ENCODE data around the gene PKDCC.

PKDCC gene

DNA sequence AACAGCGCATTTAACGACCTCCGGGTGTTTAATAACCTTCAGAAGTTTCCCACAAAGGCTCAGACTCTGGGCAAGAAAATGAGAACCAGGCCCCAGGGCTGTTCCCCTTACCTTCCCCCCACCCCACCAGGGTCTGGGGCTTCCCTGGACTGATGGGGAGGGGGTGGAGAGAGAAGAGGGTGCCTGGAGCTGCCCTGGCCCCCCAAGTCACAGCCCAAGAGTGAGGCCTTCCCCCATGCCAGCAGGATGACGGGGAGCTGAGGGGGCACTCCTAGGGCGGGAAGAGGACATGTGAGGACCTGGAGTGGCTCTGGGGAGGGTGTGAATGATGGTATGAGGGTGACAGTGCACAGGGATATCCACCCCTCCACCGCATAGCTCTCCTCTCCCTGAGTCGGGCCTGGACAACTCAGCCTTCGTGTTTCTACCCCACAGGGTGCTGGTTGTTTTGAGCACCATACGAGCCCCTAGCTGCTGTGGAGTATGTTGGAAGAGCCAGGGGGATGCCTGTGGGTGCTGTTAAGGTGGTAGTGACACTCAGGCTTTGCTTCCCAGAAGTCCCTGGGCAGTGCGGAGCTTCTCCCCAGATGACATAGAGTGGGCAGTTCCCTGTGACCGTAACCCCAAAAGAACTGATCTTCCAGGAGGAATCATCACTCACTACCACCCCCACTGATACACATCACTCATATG is 3.9 kb downstream of the PKDCC start:
- H3K4me3 ChIP-seq (ENCODE audit: low read length): peak overlapping the region; percentile 67; the same call in 1 of the 2 replicates
- H3K9me3 ChIP-seq (ENCODE audit: insufficient read depth, low read depth, low read length): no peaks in the 10 kb centered on the region
- H3K9ac ChIP-seq (ENCODE audit: low read depth, low read length): no peak overlapping the region; the same call in 1 of the 2 replicates
- H3K4me1 ChIP-seq (ENCODE audit: insufficient read depth, low read length): peaks cover 41% of the 10 kb centered on the region
- peaks cover 42% of the 10 kb centered on the region for H3K36me3 ChIP-seq (ENCODE audit: insufficient read depth, low read depth, low read length)
- peaks cover 20% of the 10 kb centered on the region for H3K27me3 ChIP-seq (ENCODE audit: insufficient read depth, low read length)
- peak overlapping the region; percentile 73 for H3K27ac ChIP-seq (ENCODE audit: low read length)

DNA sequence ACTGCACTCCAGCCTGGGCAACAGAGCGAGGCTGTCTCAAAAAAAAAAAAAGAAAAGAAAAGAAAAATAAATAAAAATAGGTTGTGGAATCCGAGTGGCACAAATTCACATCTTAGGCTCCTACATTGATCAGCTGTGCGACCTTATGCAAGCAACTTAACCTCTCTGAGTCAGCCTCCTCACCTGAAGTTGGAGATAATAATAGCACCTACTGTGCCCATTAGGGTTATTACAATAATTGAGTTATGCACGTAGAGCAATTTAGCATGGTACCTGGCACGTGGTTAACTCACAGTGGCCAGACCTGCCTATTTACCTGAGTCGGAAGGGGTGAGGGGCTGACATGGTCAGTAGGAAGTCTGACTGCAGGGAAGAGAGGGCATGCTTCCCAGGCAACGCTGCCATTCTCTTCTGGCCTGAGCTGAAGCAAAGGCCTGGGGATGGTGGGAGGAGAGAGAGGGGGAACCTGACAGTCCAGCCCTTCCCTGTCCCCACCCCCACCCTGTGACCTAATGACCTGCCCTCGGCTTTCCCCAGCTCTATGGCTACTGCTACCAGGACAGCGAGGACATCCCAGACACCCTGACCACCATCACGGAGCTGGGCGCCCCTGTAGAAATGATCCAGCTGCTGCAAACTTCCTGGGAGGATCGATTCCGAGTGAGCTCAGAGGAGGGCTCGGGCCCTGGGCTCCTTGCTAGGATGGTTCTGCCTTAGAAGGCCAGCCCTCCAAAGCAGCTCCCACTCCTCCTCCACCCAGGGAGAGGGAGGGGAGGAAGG is 5.1 kb downstream of the PKDCC start:
- Histone ChIP-seq H3K4me3 (ENCODE audit: low read length) (no peak overlapping the region), H3K27ac (ENCODE audit: low read length) (no peak overlapping the region), H3K9ac (ENCODE audit: low read depth, low read length) (no peak overlapping the region), H3K36me3 (ENCODE audit: insufficient read depth, low read depth, low read length) (peaks cover 54% of the 10 kb centered on the region), H3K27me3 (ENCODE audit: insufficient read depth, low read length) (peaks cover 20% of the 10 kb centered on the region), H3K4me1 (ENCODE audit: insufficient read depth, low read length) (peaks cover 36% of the 10 kb centered on the region), H3K9me3 (ENCODE audit: insufficient read depth, low read depth, low read length) (no peaks in the 10 kb centered on the region)

DNA sequence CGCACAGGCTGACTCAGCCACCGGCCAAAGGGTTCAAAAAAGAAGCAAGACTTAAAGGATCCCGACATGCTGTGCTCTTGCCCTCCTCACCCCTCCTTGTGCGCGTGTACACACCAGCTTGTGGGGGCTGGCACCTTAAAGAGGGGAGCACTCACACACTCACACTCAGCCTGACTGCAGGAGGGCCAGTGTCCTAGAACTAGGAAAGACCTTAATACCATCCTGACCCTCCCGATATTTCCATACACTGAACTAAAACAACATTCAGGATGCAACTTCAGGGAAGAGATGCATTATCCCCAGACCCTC is 5.6 kb downstream of the PKDCC start:
- no peak overlapping the region for H3K9ac ChIP-seq (ENCODE audit: low read depth, low read length)
- no peaks in the 10 kb centered on the region for H3K9me3 ChIP-seq (ENCODE audit: insufficient read depth, low read depth, low read length)
- H3K4me3 ChIP-seq (ENCODE audit: low read length): no peak overlapping the region
- H3K4me1 ChIP-seq (ENCODE audit: insufficient read depth, low read length): peaks cover 36% of the 10 kb centered on the region
- peaks cover 58% of the 10 kb centered on the region for H3K36me3 ChIP-seq (ENCODE audit: insufficient read depth, low read depth, low read length)
- no peak overlapping the region for H3K27ac ChIP-seq (ENCODE audit: low read length)
- peaks cover 20% of the 10 kb centered on the region for H3K27me3 ChIP-seq (ENCODE audit: insufficient read depth, low read length)

DNA sequence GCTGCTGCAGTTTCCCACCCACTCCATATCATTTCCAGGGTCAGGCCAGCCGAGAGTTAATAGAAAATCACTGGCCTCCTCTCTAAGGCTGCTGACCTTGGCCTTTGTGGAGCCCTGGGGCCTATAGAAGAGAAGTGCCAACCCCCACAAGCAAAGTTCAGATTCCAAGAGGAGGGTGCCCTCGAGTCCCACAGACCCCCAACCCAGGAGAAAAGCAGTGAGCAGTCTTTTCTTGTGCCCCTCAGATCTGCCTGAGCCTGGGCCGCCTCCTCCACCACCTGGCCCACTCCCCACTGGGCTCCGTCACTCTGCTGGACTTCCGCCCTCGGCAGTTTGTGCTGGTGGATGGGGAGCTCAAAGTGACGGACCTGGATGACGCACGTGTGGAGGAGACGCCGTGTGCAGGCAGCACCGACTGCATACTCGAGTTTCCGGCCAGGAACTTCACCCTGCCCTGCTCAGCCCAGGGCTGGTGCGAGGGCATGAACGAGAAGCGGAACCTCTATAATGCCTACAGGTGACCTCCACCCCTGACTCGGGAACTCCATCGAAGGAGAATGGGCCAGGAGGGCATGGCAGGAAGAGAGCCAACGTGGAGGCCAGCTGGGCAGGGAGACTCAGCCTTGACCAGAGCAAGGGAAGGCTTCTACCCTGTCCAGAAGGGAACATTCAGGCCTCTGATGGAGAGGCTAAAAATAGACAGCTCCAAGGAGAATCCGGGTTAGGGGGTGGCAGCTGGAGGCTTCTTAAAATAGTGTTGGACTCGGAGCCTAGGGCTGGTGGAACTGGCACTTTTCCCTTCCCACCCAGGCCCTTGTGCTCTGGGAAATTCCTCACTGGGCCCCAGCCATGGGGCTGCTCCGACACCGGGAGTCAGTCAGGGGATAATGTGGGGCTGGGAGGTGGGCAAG is 6.2 kb downstream of the PKDCC start:
- Histone ChIP-seq H3K27ac (ENCODE audit: low read length) (no peak overlapping the region), H3K27me3 (ENCODE audit: insufficient read depth, low read length) (peaks cover 16% of the 10 kb centered on the region), H3K9me3 (ENCODE audit: insufficient read depth, low read depth, low read length) (no peaks in the 10 kb centered on the region), H3K36me3 (ENCODE audit: insufficient read depth, low read depth, low read length) (peaks cover 64% of the 10 kb centered on the region), H3K4me3 (ENCODE audit: low read length) (no peak overlapping the region), H3K4me1 (ENCODE audit: insufficient read depth, low read length) (peaks cover 36% of the 10 kb centered on the region), H3K9ac (ENCODE audit: low read depth, low read length) (no peak overlapping the region)

DNA sequence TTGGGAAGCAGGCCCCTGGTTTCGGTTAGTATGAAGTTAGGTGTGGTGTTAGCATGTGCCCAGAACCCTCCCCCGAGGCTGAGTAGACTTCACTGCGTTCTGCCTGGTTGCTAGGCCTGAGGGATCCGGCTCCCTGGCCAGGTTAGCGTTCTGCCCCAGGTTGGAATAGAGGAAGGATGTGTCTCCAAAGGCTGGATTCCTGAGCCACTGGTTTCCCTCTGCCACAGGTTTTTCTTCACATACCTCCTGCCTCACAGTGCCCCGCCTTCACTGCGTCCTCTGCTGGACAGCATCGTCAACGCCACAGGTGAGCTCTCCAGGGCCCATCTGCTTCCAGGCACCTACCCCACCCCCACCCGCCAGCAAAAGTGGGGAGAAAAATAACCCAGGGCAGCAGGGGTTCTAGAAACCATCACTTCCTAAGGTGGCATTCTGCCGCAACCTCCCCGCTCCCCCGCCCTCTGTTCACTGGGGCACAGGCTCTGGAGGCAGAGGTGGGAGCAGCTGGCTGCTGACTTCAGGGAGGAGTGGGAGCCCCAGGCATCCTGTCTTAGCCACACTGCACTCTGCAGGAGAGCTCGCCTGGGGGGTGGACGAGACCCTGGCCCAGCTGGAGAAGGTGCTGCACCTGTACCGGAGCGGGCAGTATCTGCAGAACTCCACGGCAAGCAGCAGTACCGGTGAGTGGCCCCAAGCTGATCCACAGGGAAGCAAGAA is 7.1 kb downstream of the PKDCC start:
- H3K4me3 ChIP-seq (ENCODE audit: low read length): no peak overlapping the region
- peaks cover 12% of the 10 kb centered on the region for H3K27me3 ChIP-seq (ENCODE audit: insufficient read depth, low read length)
- no peaks in the 10 kb centered on the region for H3K9me3 ChIP-seq (ENCODE audit: insufficient read depth, low read depth, low read length)
- H3K9ac ChIP-seq (ENCODE audit: low read depth, low read length): no peak overlapping the region
- H3K27ac ChIP-seq (ENCODE audit: low read length): no peak overlapping the region
- peaks cover 35% of the 10 kb centered on the region for H3K4me1 ChIP-seq (ENCODE audit: insufficient read depth, low read length)
- peaks cover 69% of the 10 kb centered on the region for H3K36me3 ChIP-seq (ENCODE audit: insufficient read depth, low read depth, low read length)

DNA sequence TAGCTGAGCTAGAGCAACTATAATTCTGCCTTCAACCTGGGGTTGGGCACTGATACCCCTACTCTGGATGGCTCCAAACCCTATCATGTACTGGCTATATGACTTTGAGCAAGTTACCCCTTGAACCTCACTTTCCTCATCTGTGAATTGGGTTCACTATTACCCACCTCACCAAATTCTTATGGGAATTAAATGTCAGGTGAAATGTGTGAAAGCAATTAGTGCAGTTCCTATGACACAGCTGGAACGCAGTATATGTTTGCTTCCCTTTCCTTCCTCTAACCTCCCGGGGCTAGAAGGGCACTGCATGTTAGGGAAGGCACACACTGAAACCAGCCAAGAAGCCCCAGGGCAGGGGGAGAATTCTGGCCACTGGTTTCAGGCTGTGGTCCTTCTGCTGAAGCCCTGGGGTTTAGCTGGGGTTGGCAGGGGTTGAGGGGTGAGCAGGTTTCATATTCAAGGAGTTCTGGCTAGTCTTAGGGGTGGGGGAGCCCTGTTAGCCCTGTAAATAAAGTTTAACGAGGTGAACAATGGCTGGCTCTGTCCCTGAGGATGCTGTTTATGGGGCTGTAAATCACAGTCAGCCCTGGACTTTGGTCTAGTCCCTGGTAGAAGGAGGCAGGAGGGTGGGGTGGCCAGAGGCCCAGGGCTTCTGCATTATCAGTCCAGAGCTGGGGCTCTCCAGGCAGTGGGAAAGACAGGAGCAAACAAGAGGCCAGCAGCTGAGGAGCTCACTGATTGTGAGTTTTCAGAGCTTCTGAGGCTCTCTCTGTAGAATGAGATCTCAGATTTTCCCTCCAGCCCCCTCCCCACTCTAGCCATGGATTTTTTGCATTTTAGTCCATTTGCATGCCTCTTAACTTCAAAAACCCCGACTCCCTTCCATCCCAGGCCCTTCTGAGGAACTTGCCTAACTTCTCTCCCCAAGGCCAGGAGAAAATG is 8.0 kb downstream of the PKDCC start:
- Histone ChIP-seq H3K27ac (ENCODE audit: low read length) (no peak overlapping the region), H3K9me3 (ENCODE audit: insufficient read depth, low read depth, low read length) (no peaks in the 10 kb centered on the region), H3K27me3 (ENCODE audit: insufficient read depth, low read length) (peaks cover 6% of the 10 kb centered on the region; the same call in 1 of the 2 replicates), H3K4me1 (ENCODE audit: insufficient read depth, low read length) (peaks cover 27% of the 10 kb centered on the region), H3K4me3 (ENCODE audit: low read length) (no peak overlapping the region), H3K36me3 (ENCODE audit: insufficient read depth, low read depth, low read length) (peaks cover 64% of the 10 kb centered on the region), H3K9ac (ENCODE audit: low read depth, low read length) (no peak overlapping the region)

DNA sequence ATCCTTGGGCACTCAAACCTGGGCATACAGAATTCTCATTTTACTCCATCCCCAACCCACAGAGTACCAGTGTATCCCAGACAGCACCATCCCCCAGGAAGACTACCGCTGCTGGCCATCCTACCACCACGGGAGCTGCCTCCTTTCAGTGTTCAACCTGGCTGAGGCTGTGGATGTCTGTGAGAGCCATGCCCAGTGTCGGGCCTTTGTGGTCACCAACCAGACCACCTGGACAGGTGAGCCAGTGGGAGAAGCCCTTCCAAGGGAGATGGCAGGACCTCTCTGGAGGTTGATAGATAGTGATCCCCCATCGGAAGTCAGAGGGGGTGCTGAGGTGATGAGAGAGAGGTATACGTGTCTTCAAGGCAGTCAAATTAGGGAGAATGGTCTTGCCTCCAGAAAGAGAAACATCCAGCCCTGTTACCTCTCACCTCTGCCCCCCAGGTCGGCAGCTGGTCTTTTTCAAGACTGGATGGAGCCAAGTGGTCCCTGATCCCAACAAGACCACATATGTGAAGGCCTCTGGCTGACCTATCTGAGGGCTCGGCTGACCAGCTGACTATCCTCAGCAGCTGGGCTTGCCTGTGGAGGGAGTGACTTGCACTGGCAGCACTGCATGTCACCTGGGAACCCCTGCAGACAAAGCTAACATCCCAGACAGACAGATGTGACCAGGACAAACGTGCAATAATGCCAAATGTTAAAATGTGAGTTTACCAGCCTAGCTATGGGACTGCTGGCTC is 9.5 kb downstream of the PKDCC start:
- H3K27me3 ChIP-seq (ENCODE audit: insufficient read depth, low read length): peaks cover 6% of the 10 kb centered on the region; the same call in 1 of the 2 replicates
- no peaks in the 10 kb centered on the region for H3K9me3 ChIP-seq (ENCODE audit: insufficient read depth, low read depth, low read length)
- peaks cover 12% of the 10 kb centered on the region; the same call in 1 of the 2 replicates for H3K4me1 ChIP-seq (ENCODE audit: insufficient read depth, low read length)
- peaks cover 64% of the 10 kb centered on the region for H3K36me3 ChIP-seq (ENCODE audit: insufficient read depth, low read depth, low read length)
- no peak overlapping the region for H3K4me3 ChIP-seq (ENCODE audit: low read length)
- H3K9ac ChIP-seq (ENCODE audit: low read depth, low read length): no peak overlapping the region
- no peak overlapping the region for H3K27ac ChIP-seq (ENCODE audit: low read length)

DNA sequence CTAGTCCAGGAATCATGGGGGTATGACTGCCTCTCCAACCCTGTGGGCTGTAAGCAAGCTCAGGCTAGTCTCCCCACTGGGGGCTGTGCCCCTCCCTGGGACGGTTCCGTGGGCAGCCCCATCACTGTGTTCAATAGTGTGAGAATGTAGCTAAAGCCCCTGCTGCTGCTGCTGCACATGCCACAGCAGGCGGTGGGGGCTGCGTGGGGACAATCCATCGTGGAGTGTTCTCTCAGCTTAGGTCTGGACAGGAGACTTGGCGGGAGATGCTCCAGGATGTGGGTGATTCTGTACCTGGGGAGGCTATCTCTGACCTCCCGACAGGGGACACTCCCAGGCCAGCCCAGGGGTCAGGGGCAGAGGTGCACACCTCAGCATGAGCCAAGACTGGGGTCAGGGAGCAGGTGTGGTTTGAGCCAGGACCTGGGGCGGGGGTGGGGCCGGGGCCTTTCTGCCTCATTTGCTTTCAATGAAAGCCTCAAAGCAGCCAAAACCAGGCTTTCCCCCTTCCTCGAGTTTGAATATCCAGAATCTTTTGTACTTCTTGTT is 10.2 kb downstream of the PKDCC start:
- no peak overlapping the region for H3K9ac ChIP-seq (ENCODE audit: low read depth, low read length)
- no peak overlapping the region for H3K27ac ChIP-seq (ENCODE audit: low read length)
- H3K36me3 ChIP-seq (ENCODE audit: insufficient read depth, low read depth, low read length): peaks cover 62% of the 10 kb centered on the region
- H3K4me3 ChIP-seq (ENCODE audit: low read length): no peak overlapping the region
- peaks cover 8% of the 10 kb centered on the region; the same call in 1 of the 2 replicates for H3K4me1 ChIP-seq (ENCODE audit: insufficient read depth, low read length)
- peaks cover 6% of the 10 kb centered on the region; the same call in 1 of the 2 replicates for H3K27me3 ChIP-seq (ENCODE audit: insufficient read depth, low read length)
- H3K9me3 ChIP-seq (ENCODE audit: insufficient read depth, low read depth, low read length): no peaks in the 10 kb centered on the region

DNA sequence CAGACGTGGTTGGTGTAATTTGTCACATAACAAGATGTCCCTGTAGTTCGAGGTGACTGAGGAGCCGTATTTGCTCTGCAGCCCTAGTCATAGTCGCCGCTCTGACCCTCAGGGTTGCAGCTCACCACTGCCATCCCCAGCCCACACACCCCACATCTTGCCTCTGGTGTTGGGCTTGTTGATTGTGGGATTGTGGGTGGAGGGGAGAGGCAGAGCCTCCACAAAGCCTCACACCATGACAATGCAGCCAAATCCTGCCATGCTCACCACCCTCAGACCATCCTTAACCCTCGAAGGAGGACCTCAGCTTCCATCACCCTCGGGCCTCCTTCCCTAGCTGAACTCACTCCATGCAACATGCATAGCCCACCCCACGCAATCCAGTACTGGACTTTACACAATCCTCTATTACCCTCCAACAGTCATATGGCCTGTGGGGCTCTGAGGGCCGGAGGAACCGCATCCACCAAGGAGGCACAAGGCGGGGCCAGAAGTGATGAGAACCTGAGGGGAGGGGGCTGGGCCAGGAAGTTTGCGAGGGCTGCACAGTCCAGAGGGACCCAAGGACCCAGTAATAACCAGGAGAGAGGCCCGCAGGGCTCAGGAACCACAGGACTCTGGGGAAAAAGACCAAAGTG is 11.6 kb downstream of the PKDCC start:
- Histone ChIP-seq H3K36me3 (ENCODE audit: insufficient read depth, low read depth, low read length) (peaks cover 50% of the 10 kb centered on the region), H3K4me3 (ENCODE audit: low read length) (no peak overlapping the region), H3K9ac (ENCODE audit: low read depth, low read length) (no peak overlapping the region), H3K27ac (ENCODE audit: low read length) (no peak overlapping the region), H3K27me3 (ENCODE audit: insufficient read depth, low read length) (peaks cover 6% of the 10 kb centered on the region; the same call in 1 of the 2 replicates), H3K9me3 (ENCODE audit: insufficient read depth, low read depth, low read length) (no peaks in the 10 kb centered on the region), H3K4me1 (ENCODE audit: insufficient read depth, low read length) (peaks cover 3% of the 10 kb centered on the region; the same call in 1 of the 2 replicates)
